HepG2 (cell line): ENCODE measurements around the gene ASB9. TPM values are rescaled to one million over a fixed set of nuclear protein-coding genes. Genes with fewer than 3 reads are reported as not detected.
A peak's percentile ranks its signal among the peaks of the same experiment; 100 is the strongest.

Source experiments
- CBFB ChIP-seq: sonication (generic); formaldehyde crosslinking; IDR thresholded peaks from 2 replicates; pipeline ENCODE4 v1.4.0; 2020; ENCODE audit warnings: missing genetic modification reagents
- CENPBD1 ChIP-seq: sonication (generic); formaldehyde crosslinking; IDR thresholded peaks from 2 replicates; pipeline ENCODE4 v1.8.0; 2022; ENCODE audit warnings: missing genetic modification reagents, low read depth, mild to moderate bottlenecking, borderline replicate concordance
- DBP ChIP-seq: sonication (generic); formaldehyde crosslinking; IDR thresholded peaks from 2 replicates; pipeline ENCODE4 v1.4.0; 2020; ENCODE audit warnings: missing genetic modification reagents; ENCODE audit errors: not compliant biosample characterization
- EEA1 ChIP-seq: sonication (generic); formaldehyde crosslinking; IDR thresholded peaks from 2 replicates; pipeline ENCODE4 v1.5.1; 2020; ENCODE audit warnings: mild to moderate bottlenecking, missing genetic modification reagents, borderline replicate concordance
- ELF3 ChIP-seq: IDR thresholded peaks from 2 replicates; pipeline ENCODE4 v1.6.1; 2016; ENCODE audit warnings: missing genetic modification reagents, missing compliant biosample characterization
- ELF4 ChIP-seq: sonication (generic); formaldehyde crosslinking; IDR thresholded peaks from 2 replicates; pipeline ENCODE4 v1.5.0; 2020; ENCODE audit warnings: missing genetic modification reagents, mild to moderate bottlenecking, moderate library complexity, borderline replicate concordance
- IRF1 ChIP-seq: sonication (generic); formaldehyde crosslinking; IDR thresholded peaks from 2 replicates; pipeline ENCODE4 v1.4.0; 2020; ENCODE audit warnings: low read depth, mild to moderate bottlenecking, missing genetic modification reagents
- MATR3 ChIP-seq: sonication (generic); formaldehyde crosslinking; IDR thresholded peaks from 2 replicates; pipeline ENCODE4 v1.4.0; 2020; ENCODE audit warnings: missing genetic modification reagents
- NFYB ChIP-seq: sonication (generic); formaldehyde crosslinking; IDR thresholded peaks from 2 replicates; pipeline ENCODE4 v1.4.0; 2020; ENCODE audit warnings: missing genetic modification reagents
- PREB ChIP-seq: sonication (generic); formaldehyde crosslinking; IDR thresholded peaks from 2 replicates; pipeline ENCODE4 v1.4.0; 2020; ENCODE audit warnings: missing genetic modification reagents
- SAP130 ChIP-seq: IDR thresholded peaks from 2 replicates; pipeline ENCODE4 v1.6.1; 2016; ENCODE audit warnings: low read depth
- ZFAT ChIP-seq: sonication (generic); formaldehyde crosslinking; conservative IDR thresholded peaks from 2 replicates; pipeline ENCODE4 v1.8.1; 2023; ENCODE audit warnings: missing genetic modification reagents, inconsistent platforms
- ZFP36L2 ChIP-seq: sonication (generic); formaldehyde crosslinking; IDR thresholded peaks from 2 replicates; pipeline ENCODE4 v1.4.0; 2020; ENCODE audit warnings: missing genetic modification reagents
- ZNF337 ChIP-seq: sonication (generic); formaldehyde crosslinking; IDR thresholded peaks from 2 replicates; pipeline ENCODE4 v1.5.1; 2020; ENCODE audit warnings: missing genetic modification reagents, low read depth, mild to moderate bottlenecking, borderline replicate concordance
- ZNF737 ChIP-seq: sonication (generic); formaldehyde crosslinking; IDR thresholded peaks from 2 replicates; pipeline ENCODE4 v1.5.0; 2020; ENCODE audit warnings: missing genetic modification reagents, mild to moderate bottlenecking, borderline replicate concordance
- ZNF761 ChIP-seq: sonication (generic); formaldehyde crosslinking; conservative IDR thresholded peaks from 2 replicates; pipeline ENCODE4 v1.4.0; 2020; ENCODE audit warnings: mild to moderate bottlenecking, missing genetic modification reagents
- ZNF768 ChIP-seq: sonication (generic); formaldehyde crosslinking; IDR thresholded peaks from 2 replicates; pipeline ENCODE4 v1.4.0; 2020; ENCODE audit warnings: missing genetic modification reagents
- ZNF784 ChIP-seq: sonication (generic); formaldehyde crosslinking; IDR thresholded peaks from 2 replicates; pipeline ENCODE4 v1.5.1; 2020; ENCODE audit warnings: missing genetic modification reagents, mild to moderate bottlenecking, borderline replicate concordance
- ZSCAN12 ChIP-seq: sonication (generic); formaldehyde crosslinking; IDR thresholded peaks from 2 replicates; pipeline ENCODE4 v1.9.0; 2021; ENCODE audit warnings: mild to moderate bottlenecking, missing genetic modification reagents
- polyA plus RNA-seq, 8 experiments: library from polyadenylated mRNA; depleted of rRNA in 3 of 8; stranded (reverse) in 7 of 8; unstranded in 1 of 8; fragments of >200 nt; fragmentation: Illumina TruSeq in 4 of 8; extraction: Trizol in 4 of 8; gene quantifications; 2 replicates each; pipeline versions ENCODE4 v1.2.1 to v1.2.3, GENCODE V29; 2011 to 2016; ENCODE audit warnings: low read depth in 4 of 8, missing spikeins in 1 of 8, mixed read lengths in 1 of 8; ENCODE audit not compliant: insufficient read depth in 1 of 8
- total RNA-seq, 5 experiments: library from RNA; depleted of rRNA; stranded (reverse); fragments of >200 nt; fragmentation: Illumina TruSeq; extraction: Trizol; gene quantifications; 2 replicates each; pipeline ENCODE4 v1.2.3, GENCODE V29; 2016; ENCODE audit warnings: low read depth in 1 of 5

The ASB9 gene
- total and polyA plus RNA-seq, 2 of the 13 experiments (the other 11 are each of a cell fraction or from before 2014, with no cell fraction given), result 4.2 to 13.8 TPM

GRCh38 chrX:15269618-15270521, at the start of gene ASB9 (continued):
- TF ChIP-seq MATR3 (CRISPR knock-in tag) (no peak), ZNF784 (CRISPR knock-in tag) (no peak), ELF3 (no peak), ZNF761 (CRISPR knock-in tag) (0 out of 2 replicates have a peak, but pooled peaks have one; percentile 48), ZFP36L2 (no peak), IRF1 (CRISPR knock-in tag) (no peak), ZFAT (CRISPR knock-in tag) (no peak), PREB (CRISPR knock-in tag) (no peak), ZNF737 (no peak), ELF4 (CRISPR knock-in tag) (no peak), CBFB (CRISPR knock-in tag) (no peak), SAP130 (peak; percentile 52; the same call in 1 of the 2 replicates), EEA1 (no peak), NFYB (CRISPR knock-in tag) (peak; percentile 54; the same call in 1 of the 2 replicates), CENPBD1 (CRISPR knock-in tag) (no peak), ZNF337 (CRISPR knock-in tag) (no peak), DBP (no peak), ZNF768 (CRISPR knock-in tag) (no peak), ZSCAN12 (no peak)
